22Rv1 (cell line): ENCODE data around the gene OSBPL3.

Experiments used
- ZFX ChIP-seq: fragments of 450-650 bp; IDR thresholded peaks from 2 replicates; pipeline ENCODE4 v1.6.1; 2017; ENCODE audit warnings: antibody characterized with exemption, borderline replicate concordance
- TF ChIP-seq, protein P1 (sequence below): fragments of 450-650 bp; IDR thresholded peaks from 2 replicates; pipeline ENCODE4 v1.5.1; 2017; ENCODE audit warnings: mild to moderate bottlenecking

GRCh38 chr7:24842449-24843241 lies 137.3 kb downstream of the OSBPL3 start:
- TF ChIP-seq, protein P1, sequence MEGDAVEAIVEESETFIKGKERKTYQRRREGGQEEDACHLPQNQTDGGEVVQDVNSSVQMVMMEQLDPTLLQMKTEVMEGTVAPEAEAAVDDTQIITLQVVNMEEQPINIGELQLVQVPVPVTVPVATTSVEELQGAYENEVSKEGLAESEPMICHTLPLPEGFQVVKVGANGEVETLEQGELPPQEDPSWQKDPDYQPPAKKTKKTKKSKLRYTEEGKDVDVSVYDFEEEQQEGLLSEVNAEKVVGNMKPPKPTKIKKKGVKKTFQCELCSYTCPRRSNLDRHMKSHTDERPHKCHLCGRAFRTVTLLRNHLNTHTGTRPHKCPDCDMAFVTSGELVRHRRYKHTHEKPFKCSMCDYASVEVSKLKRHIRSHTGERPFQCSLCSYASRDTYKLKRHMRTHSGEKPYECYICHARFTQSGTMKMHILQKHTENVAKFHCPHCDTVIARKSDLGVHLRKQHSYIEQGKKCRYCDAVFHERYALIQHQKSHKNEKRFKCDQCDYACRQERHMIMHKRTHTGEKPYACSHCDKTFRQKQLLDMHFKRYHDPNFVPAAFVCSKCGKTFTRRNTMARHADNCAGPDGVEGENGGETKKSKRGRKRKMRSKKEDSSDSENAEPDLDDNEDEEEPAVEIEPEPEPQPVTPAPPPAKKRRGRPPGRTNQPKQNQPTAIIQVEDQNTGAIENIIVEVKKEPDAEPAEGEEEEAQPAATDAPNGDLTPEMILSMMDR, result no peak
- TF ChIP-seq ZFX, result no peak
